SKM-1 treated with dmso at 0.1 percent for 144 hours (cell line): ENCODE measurements around the gene MYO1E.

Experiments used
- DNase-seq: peaks from one replicate; lab custom pipeline; 2025; ENCODE audit not compliant: unreplicated experiment; lab: John Stamatoyannopoulos, UW

Gene MYO1E

DNA sequence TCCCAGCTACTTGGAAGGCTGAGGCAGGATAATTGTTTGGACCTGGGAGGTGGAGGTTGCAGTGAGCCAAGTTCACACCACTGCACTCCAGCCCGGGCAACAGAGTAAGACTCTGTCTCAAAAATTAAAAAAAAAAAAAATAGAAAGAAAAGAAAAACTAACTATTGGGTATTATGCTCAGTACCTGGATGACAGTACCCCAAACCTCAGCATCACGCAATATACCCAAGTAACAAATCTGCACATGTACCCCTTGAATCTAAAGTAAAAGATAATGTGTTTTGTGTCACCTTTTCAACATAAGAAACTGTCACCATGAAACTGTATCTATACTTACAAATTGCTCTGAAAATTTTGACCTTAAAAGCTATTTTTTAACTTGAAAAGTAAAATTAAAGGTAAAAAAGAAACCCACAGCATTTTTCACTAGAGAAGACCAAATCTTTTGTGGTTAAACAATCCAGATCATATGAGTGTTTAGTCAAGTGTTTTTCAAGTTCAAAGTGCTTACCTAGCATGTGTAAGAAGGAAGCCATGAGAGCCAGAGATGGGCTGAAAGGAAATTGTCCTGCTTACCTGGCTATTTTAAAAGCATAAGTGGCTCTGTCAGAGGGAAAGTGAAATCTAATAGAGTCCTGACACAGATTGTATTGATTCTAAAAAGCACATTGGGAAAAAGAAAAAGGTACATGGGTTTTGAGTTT lies 50.5 kb downstream of the MYO1E start:
- DNase-seq, result no peak

DNA sequence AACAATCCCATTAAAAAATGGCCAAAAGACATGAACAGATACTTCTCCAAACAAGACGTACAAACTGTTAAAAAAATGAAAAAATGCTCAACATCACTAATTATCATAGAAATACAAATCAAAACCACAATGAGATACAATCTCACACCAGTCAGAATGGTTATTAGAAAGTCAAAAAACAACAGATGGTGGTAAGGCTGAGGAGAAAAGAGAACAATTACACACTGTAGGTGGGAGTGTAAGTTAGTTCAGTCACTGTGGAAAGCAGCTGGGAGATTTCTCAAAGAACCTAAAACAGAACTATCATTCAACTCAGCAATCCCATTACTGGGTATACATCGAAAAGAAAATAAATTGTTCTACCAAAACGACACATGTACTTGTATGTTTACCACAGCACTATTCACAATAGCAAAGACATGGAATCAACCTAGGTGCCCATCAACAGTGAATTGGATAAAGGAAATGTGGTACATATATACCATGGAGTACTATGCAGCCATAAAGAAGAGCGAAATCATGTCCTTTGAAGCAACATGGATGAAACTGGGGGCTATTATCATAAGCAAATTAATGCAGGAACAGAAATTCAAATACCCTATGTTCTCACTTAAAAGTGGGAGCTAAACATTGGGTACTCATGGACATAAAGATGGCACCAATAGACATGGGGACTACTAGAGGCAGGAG lies 51.5 kb downstream of the MYO1E start:
- DNase-seq, result no peak

DNA sequence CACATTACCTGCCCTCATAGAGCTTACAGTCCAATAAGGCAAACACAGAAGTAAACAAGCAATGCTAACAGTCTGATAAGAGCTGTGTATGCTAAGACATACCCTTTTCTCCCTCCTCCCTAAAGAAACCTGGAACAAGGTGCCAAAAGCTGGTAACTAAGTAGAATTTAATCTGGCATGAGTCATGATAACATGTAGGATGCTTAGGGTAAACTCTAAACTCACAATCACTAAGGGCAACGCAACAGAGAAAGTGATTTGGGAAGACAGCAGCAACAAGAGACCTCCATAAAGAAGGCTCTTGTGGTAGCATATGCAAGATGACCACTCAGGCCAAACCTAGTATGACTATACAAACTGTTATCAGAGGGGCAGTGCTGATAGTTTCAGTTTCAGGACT lies 55.5 kb downstream of the MYO1E start:
- DNase-seq, result no peak

DNA sequence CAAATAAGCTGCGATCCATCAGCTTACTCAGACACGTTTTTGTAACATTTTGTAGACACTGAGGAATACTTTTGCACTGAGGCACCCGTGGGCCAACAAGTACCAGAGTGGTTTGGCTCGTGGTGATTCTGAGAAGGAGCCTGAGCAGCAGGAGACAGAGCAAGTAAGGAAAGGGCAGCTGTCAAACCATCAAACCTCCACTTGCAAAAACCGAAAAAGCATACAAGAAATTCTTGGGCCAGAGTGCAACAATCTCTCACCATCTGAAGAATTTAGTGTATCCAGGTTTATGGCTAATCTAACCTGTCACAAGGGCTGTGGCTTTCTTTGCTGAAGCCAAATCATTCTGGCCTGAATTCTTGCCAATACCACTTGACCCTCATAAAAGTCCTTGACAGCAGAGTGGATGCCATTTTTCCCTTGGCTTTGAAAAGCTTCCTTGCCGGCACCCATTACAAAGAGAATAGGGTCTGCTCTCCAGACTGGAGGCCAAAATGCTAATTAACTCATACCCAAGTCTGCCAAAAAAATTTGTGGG lies 56.7 kb downstream of the MYO1E start:
- no peak for DNase-seq

DNA sequence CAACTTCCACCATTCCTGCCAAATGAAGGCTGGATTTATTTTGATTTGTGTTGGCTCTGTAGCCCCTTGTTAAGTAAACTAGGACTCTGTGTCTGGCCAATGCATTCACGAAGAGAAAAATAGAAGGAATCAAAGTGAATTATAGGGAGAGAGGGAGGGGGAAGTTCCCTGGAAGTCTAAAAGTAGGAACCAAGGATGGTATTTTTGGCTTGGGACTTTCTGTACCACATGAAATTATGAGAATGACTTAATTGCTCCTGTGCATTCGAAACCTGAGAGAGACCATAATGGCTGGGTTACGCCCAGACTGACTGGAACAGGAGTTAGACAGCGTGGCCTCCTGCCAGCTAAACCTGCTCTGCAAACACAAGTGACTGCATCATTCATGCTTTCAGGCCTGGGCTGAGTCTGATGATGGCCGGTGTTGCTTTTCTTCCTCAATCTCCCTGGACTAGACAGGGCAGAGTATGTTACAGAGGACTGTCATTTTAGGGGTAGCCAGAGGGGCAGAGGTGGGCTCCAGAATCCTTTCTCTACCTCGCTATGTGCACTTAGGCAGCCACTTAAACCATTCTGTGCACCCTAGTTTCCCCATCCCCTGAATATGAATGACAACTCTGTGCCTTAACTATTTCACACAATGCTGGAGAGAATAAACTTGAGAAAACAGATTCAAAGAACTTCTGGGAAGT lies 58.9 kb downstream of the MYO1E start:
- DNase-seq, result no peak

DNA sequence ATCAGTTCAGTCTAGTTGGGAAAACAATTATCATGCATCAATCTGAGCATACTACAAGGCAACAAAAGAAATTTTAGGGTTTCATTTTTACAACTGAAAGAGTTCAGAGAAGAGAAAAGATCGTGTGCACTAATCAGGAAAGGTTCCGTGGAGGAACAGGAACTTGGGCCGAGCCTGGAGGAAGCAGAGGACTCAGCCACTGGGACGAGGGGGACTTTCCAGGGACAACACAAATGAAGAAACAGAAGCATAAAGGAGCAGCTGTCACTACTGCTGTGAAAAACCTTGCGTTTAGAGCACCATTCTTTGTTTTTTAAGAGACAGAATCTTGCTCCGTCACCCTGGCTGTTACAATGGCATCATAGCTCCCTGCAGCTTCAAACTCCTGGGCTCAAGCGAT lies 60.5 kb downstream of the MYO1E start:
- no peak for DNase-seq

DNA sequence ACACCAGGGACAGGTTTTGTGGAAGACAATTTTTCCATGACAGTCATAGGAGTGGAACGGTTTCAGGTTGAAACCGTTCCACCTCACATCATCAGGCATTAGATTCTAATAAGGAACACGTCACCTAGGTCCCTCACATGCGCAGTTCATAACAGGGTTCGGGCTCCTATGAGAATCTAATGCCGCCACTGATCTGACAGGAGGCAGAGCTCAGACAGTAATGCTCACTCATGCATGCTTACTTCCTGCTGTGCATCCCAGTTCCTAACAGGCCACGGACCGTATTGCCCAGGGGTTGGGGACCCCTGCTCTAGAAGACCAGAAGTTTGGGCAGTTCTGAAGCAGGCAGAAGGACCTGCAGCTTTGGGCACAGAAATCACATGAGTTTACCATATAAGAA lies 61.5 kb downstream of the MYO1E start:
- DNase-seq, result no peak

DNA sequence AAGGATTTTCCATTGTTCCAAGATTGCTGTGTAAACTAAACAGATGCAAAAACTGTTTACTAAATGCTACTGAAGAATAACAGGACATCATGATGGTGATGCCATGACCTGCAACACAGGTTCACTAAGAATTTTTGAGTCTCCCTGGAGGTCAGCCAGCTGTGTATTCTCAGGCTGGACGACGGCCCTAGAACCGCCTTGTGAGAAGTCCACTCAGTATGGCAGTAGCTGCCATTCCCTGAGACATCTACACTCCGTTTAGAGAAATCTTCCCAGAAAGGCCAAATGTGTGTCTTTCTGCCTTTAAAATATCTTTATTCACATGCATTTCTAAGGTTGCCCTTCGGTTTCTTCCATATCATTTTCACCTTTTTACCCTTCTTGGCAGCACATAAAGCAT lies 63.3 kb downstream of the MYO1E start:
- no peak for DNase-seq

DNA sequence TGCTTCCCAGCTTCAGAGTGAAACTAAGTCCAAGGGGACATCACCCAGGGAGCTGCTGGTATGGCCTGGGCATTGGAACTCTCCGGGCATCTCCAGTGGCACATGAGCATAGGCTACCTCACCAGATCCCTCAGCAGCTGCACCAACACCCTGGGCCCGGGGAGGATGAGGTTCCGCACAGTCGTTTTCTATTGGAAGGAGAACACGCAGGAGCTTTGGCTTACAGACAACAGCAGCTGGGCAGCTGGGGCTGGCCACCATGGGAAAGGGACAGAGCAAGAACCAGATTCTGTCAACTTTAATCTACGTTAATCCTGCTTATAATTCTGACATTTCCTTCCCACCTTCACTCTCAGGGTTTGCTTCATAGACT lies 65.5 kb downstream of the MYO1E start:
- no peak for DNase-seq

DNA sequence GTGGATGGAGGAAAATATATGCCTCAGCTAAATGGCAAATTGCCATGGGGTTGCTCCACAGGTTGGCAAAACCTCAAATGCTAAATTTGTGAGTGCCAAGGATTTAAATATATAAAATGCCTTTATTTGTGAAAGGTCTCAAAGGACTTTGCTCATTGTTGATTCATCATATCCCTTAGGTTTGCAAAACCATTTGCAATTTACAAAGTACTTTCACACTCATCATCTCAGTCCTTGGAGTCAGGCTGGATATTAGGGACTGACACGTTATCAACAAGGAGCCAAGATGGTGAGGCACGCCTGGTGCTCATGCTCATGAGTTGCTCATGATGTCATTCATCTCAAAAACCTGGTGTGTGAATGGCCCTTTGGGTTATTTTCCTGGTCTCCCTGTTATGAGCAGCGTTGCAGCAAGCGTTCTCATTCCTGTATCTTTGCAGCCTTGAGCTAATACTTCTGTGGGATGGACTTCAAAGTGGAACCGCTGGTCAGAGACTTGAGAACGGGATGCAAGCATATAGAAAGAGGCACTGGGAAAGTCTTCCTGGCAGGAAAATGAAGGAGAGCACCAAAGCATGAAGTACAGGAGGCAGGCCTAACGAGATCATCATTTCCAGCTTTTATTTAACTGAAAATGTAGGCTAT lies 66.0 kb downstream of the MYO1E start:
- DNase-seq, result no peak

DNA sequence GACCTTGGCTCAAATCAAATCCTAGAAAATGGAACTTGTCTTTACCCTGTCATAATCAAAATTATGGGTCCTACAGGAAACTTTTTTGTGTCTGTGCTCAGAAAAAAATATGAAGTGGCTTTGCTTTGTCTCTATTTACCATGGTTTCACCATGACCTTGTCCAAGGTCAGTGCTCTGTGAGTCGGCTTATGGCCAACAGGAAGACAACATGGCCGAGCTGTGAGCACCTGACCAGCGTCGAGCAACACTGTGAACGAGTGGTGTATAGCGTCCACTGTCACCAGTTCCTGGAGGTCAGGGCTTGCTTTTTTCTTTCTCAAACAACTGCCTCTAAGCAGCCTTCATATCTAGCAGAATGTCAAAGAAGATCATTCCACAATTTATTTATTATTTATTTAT lies 67.9 kb downstream of the MYO1E start:
- no peak for DNase-seq

DNA sequence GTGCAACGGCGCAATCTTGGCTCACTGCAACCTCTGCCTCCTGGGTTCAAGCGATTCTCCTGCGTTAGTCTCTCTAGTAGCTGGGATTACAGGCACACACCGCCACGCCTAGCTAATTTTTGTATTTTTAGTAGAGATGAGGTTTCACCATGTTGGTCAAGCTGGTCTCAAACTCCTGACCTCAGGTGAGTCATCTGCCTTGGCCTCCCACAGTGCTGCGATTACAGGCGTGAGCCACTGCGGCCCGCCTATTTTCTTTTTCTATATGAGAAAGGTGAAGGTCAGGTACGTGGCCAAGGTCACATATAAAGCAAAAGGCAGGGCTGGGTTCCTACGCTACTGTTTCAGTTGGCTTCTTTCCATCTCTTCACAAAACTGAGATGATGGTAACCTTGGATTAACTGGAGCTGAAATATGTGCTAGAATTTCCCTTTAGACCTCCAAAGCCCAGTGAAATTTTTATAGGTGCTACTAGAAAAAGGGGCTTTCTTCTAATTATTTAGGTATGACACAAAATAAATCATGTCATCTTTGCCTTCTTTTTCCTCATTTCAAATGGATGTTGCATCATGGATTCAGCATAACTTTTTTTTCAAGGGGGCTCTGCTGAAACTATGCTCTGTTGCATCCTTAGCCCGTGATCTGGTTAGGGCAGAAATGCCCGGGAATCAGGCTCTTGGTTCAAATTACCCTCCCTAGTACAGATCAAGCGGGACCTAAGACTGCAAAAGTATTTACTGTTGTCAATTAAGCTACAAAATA lies 68.5 kb downstream of the MYO1E start:
- no peak for DNase-seq

DNA sequence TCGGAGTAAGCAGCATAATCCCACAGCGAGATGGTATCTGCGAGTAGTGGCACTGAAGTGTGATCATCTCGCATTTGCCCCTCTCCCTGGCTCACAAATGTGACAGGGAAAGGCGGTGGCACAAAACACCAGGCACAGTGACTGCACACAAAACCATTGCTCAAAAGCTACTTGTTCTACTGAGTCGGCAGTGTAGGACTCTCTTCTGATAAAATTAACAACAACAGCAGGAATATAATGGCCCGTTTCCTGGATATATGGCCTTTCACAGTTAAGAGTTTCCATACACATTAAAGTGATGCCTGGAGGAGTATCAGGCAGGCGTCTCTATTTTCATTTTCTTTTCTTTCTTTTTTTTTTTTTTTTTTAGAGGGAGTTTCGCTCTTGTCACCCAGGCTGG lies 69.0 kb downstream of the MYO1E start:
- no peak for DNase-seq

DNA sequence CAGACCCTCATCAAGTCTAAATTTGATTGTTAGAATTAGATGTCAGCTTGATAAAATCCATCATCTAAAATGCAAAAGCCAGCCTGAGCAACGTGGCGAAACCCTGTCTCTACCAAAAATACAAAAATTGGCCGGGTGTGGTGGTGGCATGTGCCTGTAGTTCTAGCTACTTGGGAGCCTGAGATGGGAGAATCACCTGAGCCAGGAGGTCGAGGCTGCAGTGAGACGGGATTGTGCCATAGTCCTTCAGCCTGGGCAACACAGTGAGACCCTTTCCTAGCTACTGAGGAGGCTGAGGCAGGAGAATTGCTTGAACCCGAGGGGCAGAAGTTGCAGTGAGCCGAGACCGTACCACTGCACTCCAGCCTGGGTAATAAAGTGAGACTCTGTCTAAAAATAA lies 69.5 kb downstream of the MYO1E start:
- DNase-seq, result no peak

DNA sequence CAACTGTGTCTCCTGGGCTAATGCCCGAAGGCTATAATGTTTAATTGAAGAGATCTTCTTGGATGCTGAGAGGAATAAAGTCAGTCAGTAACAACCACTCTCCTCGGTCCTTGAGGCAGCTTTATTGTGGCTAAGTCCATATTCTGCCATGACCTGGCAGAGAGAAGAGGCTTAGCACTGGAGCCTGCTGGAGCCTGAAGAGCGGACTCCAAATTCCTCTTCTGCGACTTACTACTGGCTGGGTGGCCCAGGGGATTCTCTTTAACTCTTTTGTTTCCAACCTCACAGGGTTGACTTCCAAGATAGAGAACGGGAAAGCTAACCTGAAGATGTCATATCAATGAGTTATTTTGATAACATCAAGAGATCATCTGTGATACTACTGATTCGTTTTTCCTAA lies 71.1 kb downstream of the MYO1E start:
- DNase-seq, result no peak

DNA sequence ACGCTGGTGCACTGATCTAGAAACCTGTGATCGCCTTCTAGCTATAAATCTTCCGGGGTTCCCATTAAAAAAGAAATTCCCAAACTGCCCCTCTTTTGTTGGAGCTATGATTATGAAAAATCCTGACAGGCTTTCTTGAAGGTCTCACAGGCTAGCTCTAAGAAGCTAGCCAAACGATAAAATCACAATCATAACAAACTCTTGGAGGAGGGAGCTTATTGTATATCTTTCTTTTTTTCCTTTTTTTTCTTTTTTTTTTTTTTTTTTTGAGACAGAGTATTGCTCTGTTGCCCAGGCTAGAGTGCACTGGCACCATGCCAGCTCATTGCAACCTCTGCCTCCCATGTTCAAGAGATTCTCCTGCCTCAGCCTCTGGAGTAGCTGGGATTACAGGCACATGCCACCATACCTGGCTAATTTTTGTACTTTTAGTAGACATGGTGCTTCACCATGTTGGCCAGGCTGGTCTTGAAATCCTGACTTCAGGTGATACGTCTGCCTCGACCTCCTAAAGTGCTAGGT lies 72.0 kb downstream of the MYO1E start:
- no peak for DNase-seq

DNA sequence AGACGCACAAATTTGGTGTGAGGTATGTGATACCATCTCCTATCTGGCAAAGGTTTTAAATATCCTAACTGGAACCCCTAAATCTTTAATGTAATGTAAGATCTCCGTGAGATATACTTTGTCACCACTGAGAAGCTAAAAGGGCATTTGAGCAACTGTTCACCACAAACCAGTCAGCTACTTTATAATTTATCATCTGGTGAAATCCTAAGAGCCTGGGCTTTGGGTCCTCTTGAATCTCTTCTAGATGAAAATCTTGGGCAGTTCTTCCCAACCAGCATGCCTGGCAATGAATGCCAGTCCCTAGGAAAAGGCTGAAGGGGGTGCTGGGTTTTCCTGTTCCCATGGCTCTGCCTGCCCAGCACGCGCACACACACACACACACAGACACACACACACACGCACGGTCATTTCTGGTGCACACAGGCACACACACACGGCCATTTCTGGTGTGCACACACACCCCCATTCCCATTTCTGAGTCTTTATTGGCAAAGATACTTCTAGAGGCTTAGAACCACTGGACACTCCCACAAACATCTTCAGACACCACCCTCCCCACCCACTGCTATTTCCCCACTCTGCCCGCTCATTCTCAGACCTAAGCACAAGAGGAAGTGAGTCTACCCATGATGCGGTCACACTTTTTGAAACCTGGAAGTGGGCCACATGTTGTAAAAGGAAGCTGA lies 72.6 kb downstream of the MYO1E start:
- peak; percentile 98 for DNase-seq

DNA sequence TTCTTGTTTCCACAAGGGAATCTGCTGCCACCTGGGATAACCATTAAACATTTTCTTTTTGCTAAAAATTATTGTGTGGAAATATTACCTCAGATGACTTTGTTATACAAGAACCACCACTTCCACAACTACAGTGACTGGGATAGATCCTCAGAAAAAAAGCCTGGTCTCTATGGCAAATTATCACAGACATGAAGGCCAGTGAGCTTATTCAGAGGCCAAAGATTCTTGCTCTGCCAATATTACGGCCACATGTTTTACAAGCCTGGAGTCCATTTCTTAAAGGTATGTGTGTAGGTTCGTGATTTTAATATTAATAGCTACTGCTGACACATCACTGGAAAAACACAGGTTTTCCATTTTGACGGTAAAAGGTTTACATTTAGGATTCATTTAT lies 73.8 kb downstream of the MYO1E start:
- no peak for DNase-seq

DNA sequence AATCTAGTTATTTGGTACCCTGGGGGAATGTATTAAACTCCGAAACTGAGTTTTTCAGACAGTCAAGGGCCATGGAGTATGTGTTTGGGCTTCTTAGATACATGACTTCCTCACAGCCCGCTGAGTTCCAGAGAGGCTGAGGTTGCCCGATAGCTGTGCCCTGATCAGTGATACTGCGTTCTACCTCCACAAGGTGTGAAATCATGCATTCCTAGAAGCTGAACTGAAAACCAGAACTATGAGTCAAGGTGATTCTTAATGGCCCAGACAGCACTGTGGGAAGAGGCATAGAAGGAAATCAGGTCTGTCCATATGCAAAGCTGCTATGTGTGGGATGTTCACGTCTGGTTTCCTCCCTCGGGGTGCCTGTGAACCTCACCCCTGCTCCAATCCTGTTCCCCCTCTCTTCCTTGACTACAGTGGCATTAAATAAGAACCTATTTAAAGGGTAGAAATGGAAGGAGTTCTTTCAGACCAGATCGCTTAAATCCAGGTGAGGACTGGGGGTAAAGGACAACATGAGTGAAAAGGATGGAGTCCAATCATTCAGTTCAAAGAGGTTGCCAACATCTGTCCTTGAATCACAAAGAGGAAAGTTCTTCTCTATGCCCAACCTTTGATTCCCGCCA lies 74.3 kb downstream of the MYO1E start:
- DNase-seq, result no peak

DNA sequence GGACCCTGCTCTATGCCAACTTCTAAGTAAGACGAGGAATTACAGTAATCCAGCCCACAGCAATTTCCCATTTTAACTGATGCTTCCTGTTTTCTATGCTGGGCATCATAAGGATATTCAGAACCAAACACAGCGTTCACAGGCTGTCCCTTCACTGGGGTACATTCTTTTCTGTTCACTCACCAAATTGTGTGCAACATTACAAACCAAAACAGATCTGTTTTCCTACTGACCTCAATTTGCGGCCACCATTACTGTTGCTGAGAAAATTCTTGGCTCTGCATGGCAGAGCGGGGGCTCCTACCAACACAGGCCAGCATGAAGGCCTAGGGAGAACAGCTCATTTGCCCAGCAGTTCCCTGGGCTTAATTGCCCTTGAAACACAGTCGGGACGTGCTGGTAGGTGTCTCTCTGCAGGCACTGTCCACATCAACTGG lies 76.5 kb downstream of the MYO1E start:
- DNase-seq, result no peak
